Measurements from ENCODE around the gene CNOT6. TPM values are rescaled to one million over a fixed set of nuclear protein-coding genes. Genes with fewer than 3 reads are reported as not detected.
"Not testable (repeated sequence)": the region's sequence is repeated elsewhere in the genome, so short reads cannot be mapped to it uniquely, and the experiment has no call there.

The CNOT6 gene
- 7.5 and 20.9 TPM in 2 replicates for total RNA-seq (2014; rRNA removed; shearing (Covaris generic))
- polyA plus RNA-seq (2015; cell fraction: cytosol; rRNA removed): 32.5 and 40.4 TPM in 2 replicates
- polyA plus RNA-seq (2015; cell fraction: nucleus; rRNA removed): 18.8 and 19.9 TPM in 2 replicates

- peak; percentile 90 for DNase-seq (ENCODE audit: low read depth)
Measured at GRCh38 chr5:180494060-180494509, at the start of gene CNOT6. CNOT6 (plus strand) TSS chr5:180494379; CDS start chr5:180529277, 34,898 bp downstream.

- DNase-seq (ENCODE audit: low read depth): no peak
Measured at GRCh38 chr5:180454752-180455151, 39.4 kb upstream of the CNOT6 start.

GRCh38 chr5:180455872-180456271 lies 38.3 kb upstream of the CNOT6 start:
- DNase-seq (ENCODE audit: low read depth): no peak

GRCh38 chr5:180456792-180457191 lies 37.4 kb upstream of the CNOT6 start:
- DNase-seq (ENCODE audit: low read depth): no peak

- DNase-seq (ENCODE audit: low read depth): not testable (repeated sequence)
Measured at GRCh38 chr5:180458852-180459673, 35.1 kb upstream of the CNOT6 start.

- DNase-seq (ENCODE audit: low read depth): not testable (repeated sequence)
Measured at GRCh38 chr5:180459674-180460142, 34.5 kb upstream of the CNOT6 start.

- DNase-seq (ENCODE audit: low read depth): no peak
Measured at GRCh38 chr5:180460834-180461233, 33.3 kb upstream of the CNOT6 start.

- no peak for DNase-seq (ENCODE audit: low read depth)
Measured at GRCh38 chr5:180461303-180461702, 32.9 kb upstream of the CNOT6 start.

- no peak for DNase-seq (ENCODE audit: low read depth)
Measured at GRCh38 chr5:180463216-180463900, 30.8 kb upstream of the CNOT6 start.

GRCh38 chr5:180463916-180464602 lies 30.1 kb upstream of the CNOT6 start:
- no peak for DNase-seq (ENCODE audit: low read depth)

GRCh38 chr5:180464603-180464970 lies 29.6 kb upstream of the CNOT6 start:
- no peak for DNase-seq (ENCODE audit: low read depth)

GRCh38 chr5:180465052-180465451 lies 29.1 kb upstream of the CNOT6 start:
- DNase-seq (ENCODE audit: low read depth): not testable (repeated sequence)

GRCh38 chr5:180466316-180466715 lies 27.9 kb upstream of the CNOT6 start:
- DNase-seq (ENCODE audit: low read depth): no peak

GRCh38 chr5:180467028-180467975 lies 26.9 kb upstream of the CNOT6 start:
- DNase-seq (ENCODE audit: low read depth): peak; percentile 22

- no peak for DNase-seq (ENCODE audit: low read depth)
Measured at GRCh38 chr5:180467989-180468731, 26.0 kb upstream of the CNOT6 start.

- DNase-seq (ENCODE audit: low read depth): no peak
Measured at GRCh38 chr5:180468732-180469585, 25.2 kb upstream of the CNOT6 start.

GRCh38 chr5:180469586-180469865 lies 24.7 kb upstream of the CNOT6 start:
- no peak for DNase-seq (ENCODE audit: low read depth)

GRCh38 chr5:180469866-180470265 lies 24.3 kb upstream of the CNOT6 start:
- DNase-seq (ENCODE audit: low read depth): no peak

GRCh38 chr5:180470361-180470760 lies 23.8 kb upstream of the CNOT6 start:
- DNase-seq (ENCODE audit: low read depth): no peak

All from HT1080 (cell line).